ENCODE results near the gene ITIH4. TPM values are rescaled to one million over a fixed set of nuclear protein-coding genes. Genes with fewer than 3 reads are reported as not detected.

Gene ITIH4
- total RNA-seq, 1 donor from 2014 or later, result 26.9 TPM

GRCh38 chr3:52824037-52824436 lies 6.4 kb downstream of the ITIH4 start:
- intact Hi-C loops (cut with DNase I), result no loop called here
- peaks cover 8% of the 10 kb centered on the region for H3K36me3 ChIP-seq
- no peaks in the 10 kb centered on the region for H3K9me3 ChIP-seq
- no peak overlapping the region for H3K27ac ChIP-seq
- H3K27me3 ChIP-seq, result no peaks in the 10 kb centered on the region
- ATAC-seq (no peak), DNase-seq (no peak)
- TF ChIP-seq CTCF (IDR thresholded peaks at IDR 0.05), result no peak
- H3K4me3 ChIP-seq, result no peak overlapping the region
- no peaks in the 10 kb centered on the region for H3K4me1 ChIP-seq

- no peak overlapping the region for H3K27ac ChIP-seq
- H3K27me3 ChIP-seq, result no peaks in the 10 kb centered on the region
- TF ChIP-seq CTCF (IDR thresholded peaks at IDR 0.05), result no peak
- H3K36me3 ChIP-seq, result peaks cover 8% of the 10 kb centered on the region
- no peaks in the 10 kb centered on the region for H3K4me1 ChIP-seq
- DNase-seq (no peak), ATAC-seq (no peak)
- H3K9me3 ChIP-seq, result no peaks in the 10 kb centered on the region
- intact Hi-C loops (cut with DNase I), result no loop called here
- H3K4me3 ChIP-seq, result no peak overlapping the region
Measured at GRCh38 chr3:52822363-52822762, 8.1 kb downstream of the ITIH4 start.

- Histone ChIP-seq H3K27me3 (no peaks in the 10 kb centered on the region), H3K9me3 (no peaks in the 10 kb centered on the region), H3K36me3 (peaks cover 8% of the 10 kb centered on the region), H3K4me1 (no peaks in the 10 kb centered on the region), H3K4me3 (no peak overlapping the region), H3K27ac (no peak overlapping the region)
- ATAC-seq, result peak; percentile 14
- no peak for DNase-seq
- peak; percentile 43 for TF ChIP-seq CTCF (IDR thresholded peaks at IDR 0.05)
- intact Hi-C loops (cut with DNase I), result no loop called here
Measured at GRCh38 chr3:52820736-52821135, 9.7 kb downstream of the ITIH4 start.

GRCh38 chr3:52819936-52820335 lies 10.5 kb downstream of the ITIH4 start:
- no peak overlapping the region for H3K27ac ChIP-seq
- DNase-seq, result no peak
- H3K27me3 ChIP-seq, result no peaks in the 10 kb centered on the region
- intact Hi-C loops (cut with DNase I), result no loop called here
- H3K4me3 ChIP-seq, result no peak overlapping the region
- no peak for TF ChIP-seq CTCF (IDR thresholded peaks at IDR 0.05)
- ATAC-seq, result no peak
- no peaks in the 10 kb centered on the region for H3K4me1 ChIP-seq
- no peaks in the 10 kb centered on the region for H3K9me3 ChIP-seq
- peaks cover 8% of the 10 kb centered on the region for H3K36me3 ChIP-seq

GRCh38 chr3:52817860-52818259 lies 12.6 kb downstream of the ITIH4 start:
- no peak for TF ChIP-seq CTCF (IDR thresholded peaks at IDR 0.05)
- H3K27me3 ChIP-seq, result no peaks in the 10 kb centered on the region
- intact Hi-C loops (cut with DNase I), result no loop called here
- DNase-seq (no peak), ATAC-seq (no peak)
- no peaks in the 10 kb centered on the region for H3K4me1 ChIP-seq
- H3K4me3 ChIP-seq, result no peak overlapping the region
- no peaks in the 10 kb centered on the region for H3K9me3 ChIP-seq
- no peaks in the 10 kb centered on the region for H3K36me3 ChIP-seq
- H3K27ac ChIP-seq, result no peak overlapping the region

GRCh38 chr3:52817221-52817620 lies 13.3 kb downstream of the ITIH4 start:
- no peak for TF ChIP-seq CTCF (IDR thresholded peaks at IDR 0.05)
- Histone ChIP-seq H3K9me3 (no peaks in the 10 kb centered on the region), H3K27ac (no peak overlapping the region), H3K4me1 (no peaks in the 10 kb centered on the region), H3K36me3 (no peaks in the 10 kb centered on the region), H3K27me3 (no peaks in the 10 kb centered on the region), H3K4me3 (no peak overlapping the region)
- no peak for ATAC-seq
- no peak for DNase-seq
- intact Hi-C loops (cut with DNase I), result no loop called here

Data from upper lobe of right lung (tissue), 1 donor.